NT2/D1 (cell line): ENCODE results near the gene CD53.

ENCODE experiments used
- YY1 ChIP-seq: IDR thresholded peaks from 2 replicates; pipeline ENCODE4 v1.6.1; 2011; ENCODE audit not compliant: insufficient read length, insufficient read depth
- ZNF274 ChIP-seq: IDR thresholded peaks from 2 replicates; pipeline ENCODE4 v1.6.1; 2011; ENCODE audit warnings: mild to moderate bottlenecking, low read depth, low read length

- TF ChIP-seq YY1 (no peak), ZNF274 (no peak)
Observed at GRCh38 chr1:110875216-110875731, 2.3 kb downstream of the CD53 start.
